Ishikawa (cell line): ENCODE measurements around the gene PLCB3.

Source experiments
- CEBPB ChIP-seq: IDR thresholded peaks from 2 replicates; pipeline ENCODE4 v1.6.1; 2012
- EGR1 ChIP-seq: IDR thresholded peaks from 2 replicates; pipeline ENCODE4 v1.6.1; 2012
- EP300 ChIP-seq: IDR thresholded peaks from 2 replicates; pipeline ENCODE4 v1.6.1; 2012; ENCODE audit warnings: borderline replicate concordance
- MAX ChIP-seq: IDR thresholded peaks from 2 replicates; pipeline ENCODE4 v1.6.1; 2012
- RAD21 ChIP-seq: IDR thresholded peaks from 2 replicates; pipeline ENCODE4 v1.6.1; 2012; ENCODE audit warnings: low read depth
- TAF1 ChIP-seq: IDR thresholded peaks from 2 replicates; pipeline ENCODE4 v1.6.1; 2012; ENCODE audit warnings: low read depth, mild to moderate bottlenecking
- TCF12 ChIP-seq: IDR thresholded peaks from 2 replicates; pipeline ENCODE4 v1.6.1; 2012; ENCODE audit warnings: low read depth
- USF1 ChIP-seq: IDR thresholded peaks from 2 replicates; pipeline ENCODE4 v1.6.1; 2012
- YY1 ChIP-seq: IDR thresholded peaks from 2 replicates; pipeline ENCODE4 v1.6.1; 2012; ENCODE audit warnings: low read depth
- TF ChIP-seq, protein P1 (sequence below): IDR thresholded peaks from 2 replicates; pipeline ENCODE4 v1.6.1; 2012; ENCODE audit warnings: low read depth, mild to moderate bottlenecking

DNA sequence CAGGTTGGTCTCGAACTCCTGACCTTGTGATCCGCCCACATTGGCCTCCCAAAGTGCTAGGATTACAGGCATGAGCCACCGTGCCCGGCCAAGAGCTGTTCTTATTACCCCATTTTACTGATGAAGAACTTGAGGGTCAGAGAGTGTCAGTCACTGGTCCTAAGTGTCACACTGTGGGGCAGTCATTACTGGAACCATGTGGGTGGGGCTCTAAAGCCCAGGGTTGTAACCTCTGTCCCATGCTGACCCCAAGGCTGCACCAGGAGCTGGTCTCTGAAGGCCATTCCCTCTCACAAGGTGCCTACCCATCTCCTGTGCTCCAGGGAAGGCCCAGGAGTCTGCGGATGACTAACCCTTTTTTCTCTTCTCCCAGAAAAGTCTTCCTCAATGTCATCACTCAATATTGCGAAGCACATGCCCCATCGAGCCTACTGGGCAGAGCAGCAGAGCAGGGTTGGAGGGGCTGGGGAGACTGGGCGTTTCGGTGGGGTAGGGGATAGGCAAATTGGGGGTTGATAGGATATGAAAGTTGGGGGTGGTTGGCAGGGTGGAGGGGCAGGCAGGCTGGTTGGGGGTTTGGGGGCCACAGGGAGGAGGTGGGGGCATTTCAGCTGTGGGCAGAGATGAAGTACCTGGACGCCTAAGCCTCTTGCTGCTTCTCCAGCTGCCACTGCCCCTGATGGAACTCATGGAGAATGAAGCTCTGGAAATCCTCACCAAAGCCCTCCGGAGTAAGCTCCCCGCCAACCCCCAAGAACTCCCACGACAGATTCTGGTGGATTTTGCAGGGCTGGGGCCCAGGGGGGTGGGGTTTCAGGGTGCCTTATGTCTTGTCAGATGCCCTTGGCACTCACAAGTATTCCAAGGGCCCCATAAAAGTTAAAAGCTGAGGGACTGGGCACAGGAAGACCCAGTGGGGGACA, 52.0 kb downstream of the PLCB3 start:
- TF ChIP-seq MAX: no peak
- TF ChIP-seq TAF1: no peak
- TF ChIP-seq CEBPB: no peak
- TF ChIP-seq TCF12: no peak
- TF ChIP-seq YY1: no peak
- TF ChIP-seq EP300: no peak
- no peak for TF ChIP-seq EGR1
- TF ChIP-seq, protein P1, sequence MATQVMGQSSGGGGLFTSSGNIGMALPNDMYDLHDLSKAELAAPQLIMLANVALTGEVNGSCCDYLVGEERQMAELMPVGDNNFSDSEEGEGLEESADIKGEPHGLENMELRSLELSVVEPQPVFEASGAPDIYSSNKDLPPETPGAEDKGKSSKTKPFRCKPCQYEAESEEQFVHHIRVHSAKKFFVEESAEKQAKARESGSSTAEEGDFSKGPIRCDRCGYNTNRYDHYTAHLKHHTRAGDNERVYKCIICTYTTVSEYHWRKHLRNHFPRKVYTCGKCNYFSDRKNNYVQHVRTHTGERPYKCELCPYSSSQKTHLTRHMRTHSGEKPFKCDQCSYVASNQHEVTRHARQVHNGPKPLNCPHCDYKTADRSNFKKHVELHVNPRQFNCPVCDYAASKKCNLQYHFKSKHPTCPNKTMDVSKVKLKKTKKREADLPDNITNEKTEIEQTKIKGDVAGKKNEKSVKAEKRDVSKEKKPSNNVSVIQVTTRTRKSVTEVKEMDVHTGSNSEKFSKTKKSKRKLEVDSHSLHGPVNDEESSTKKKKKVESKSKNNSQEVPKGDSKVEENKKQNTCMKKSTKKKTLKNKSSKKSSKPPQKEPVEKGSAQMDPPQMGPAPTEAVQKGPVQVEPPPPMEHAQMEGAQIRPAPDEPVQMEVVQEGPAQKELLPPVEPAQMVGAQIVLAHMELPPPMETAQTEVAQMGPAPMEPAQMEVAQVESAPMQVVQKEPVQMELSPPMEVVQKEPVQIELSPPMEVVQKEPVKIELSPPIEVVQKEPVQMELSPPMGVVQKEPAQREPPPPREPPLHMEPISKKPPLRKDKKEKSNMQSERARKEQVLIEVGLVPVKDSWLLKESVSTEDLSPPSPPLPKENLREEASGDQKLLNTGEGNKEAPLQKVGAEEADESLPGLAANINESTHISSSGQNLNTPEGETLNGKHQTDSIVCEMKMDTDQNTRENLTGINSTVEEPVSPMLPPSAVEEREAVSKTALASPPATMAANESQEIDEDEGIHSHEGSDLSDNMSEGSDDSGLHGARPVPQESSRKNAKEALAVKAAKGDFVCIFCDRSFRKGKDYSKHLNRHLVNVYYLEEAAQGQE: no peak
- TF ChIP-seq USF1: no peak
- no peak for TF ChIP-seq RAD21
